ENCODE results near the gene CLRN2. TPM values are rescaled to one million over a fixed set of nuclear protein-coding genes. Genes with fewer than 3 reads are reported as not detected.

The CLRN2 gene
- total and polyA plus RNA-seq, 10 of the 15 experiments (the other 5 are each of a cell fraction or from before 2014, with no cell fraction given): not detected

DNA sequence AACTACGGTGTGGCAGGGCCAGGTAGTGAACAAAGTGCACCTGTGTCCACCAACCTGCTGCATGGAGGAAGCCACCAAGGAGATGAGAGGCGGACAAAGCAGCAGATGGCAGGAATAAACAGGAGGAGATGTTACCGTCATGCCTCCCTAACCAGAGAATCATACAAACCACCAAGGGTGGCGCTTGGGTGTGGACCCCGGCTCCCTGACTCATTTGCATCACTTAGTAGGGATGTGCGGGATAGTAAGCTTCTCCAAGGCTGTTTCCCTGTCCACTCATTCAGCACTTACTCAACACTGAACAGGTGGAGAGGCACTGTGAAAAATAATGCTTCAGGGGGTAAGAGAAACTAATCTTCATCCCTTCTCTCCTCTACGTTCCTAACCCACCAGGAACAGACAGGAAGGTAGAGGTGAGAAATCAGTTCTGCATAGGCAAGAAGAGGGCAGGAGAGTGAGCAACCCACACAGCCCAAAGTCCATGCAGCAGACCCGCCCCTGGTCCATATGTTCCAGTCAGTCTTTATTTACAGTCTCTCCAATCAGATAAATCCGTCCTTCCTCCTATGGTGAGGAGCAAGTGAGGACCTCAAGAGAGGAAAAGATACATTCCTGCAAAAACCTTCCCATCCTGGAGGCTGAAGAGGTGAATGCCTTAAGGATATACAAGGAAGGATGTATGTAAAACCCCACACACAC is 37.0 kb upstream of the CLRN2 start (continued):
- TF ChIP-seq RBBP5 (conservative IDR thresholded peaks at IDR 0.05) (no peak), SUPT20H (IDR thresholded peaks at IDR 0.05; ENCODE audit: borderline replicate concordance, control insufficient read depth, low read depth, low read length) (no peak), CHD4 (IDR thresholded peaks at IDR 0.05) (no peak), ZNF274 (IDR thresholded peaks at IDR 0.05; ENCODE audit: insufficient read depth, insufficient read length) (no peak), TBL1XR1 (IDR thresholded peaks at IDR 0.05; ENCODE audit: low read depth, low read length) (no peak), MYB (IDR thresholded peaks at IDR 0.05; ENCODE audit: borderline replicate concordance, low read depth, low read length) (no peak), ZNF24 (IDR thresholded peaks at IDR 0.05) (no peak), PAX8 (IDR thresholded peaks at IDR 0.05) (no peak)

DNA sequence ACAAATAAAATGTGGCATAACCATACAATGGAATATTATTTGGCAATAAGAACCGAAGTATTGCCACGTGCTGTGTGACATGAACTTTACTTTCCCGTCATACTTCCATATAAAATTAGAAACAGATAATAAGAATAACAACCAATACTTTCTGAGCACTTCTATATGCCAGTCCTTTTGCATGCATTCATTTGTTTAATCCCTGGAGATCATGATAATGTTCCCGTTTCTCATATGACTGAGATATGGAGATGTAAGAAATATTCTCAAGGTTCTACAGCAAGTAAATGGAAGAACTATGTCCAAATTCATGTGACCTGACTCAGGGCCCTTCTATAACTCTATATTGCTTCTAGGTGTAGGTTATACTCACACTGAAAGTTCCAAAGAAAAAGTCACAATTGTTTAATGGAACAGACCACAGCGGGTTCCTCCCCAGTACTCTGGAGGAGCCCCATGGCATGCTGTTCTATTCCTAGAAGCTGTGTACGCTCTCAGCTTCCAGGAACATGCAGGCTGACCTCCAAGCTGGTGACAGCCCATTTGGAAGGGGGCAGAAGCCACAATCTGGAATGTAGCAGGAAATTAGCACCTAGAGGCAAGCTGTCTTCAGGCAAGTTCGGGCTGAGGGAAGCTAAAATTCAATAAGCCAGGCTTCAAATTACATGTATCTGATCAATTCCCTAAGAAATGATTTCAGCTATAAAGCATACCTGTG is 34.6 kb upstream of the CLRN2 start:
- Histone ChIP-seq H3K4me2 (ENCODE audit: control insufficient read depth, insufficient read depth) (no peak overlapping the region), H2AFZ (ENCODE audit: control insufficient read depth, low read depth, low read length) (no peak overlapping the region), H3K27ac (ENCODE audit: control insufficient read depth, insufficient read depth) (no peak overlapping the region), H4K20me1 (ENCODE audit: control insufficient read depth, insufficient read depth) (no peaks in the 10 kb centered on the region), H3K36me3 (ENCODE audit: control insufficient read depth in 2 of 2, insufficient read depth in 2 of 2, low read length in 1 of 2) (no peaks in the 10 kb centered on the region), H3K9me3 (replicated peaks; ENCODE audit: control insufficient read depth, insufficient read depth, low read length) (no peaks in the 10 kb centered on the region; the same call in 2 of the 3 replicates), H3K9ac (ENCODE audit: control insufficient read depth, insufficient read depth, low read length) (no peak overlapping the region), H3K4me1 (ENCODE audit: control insufficient read depth, insufficient read depth, low read length) (no peaks in the 10 kb centered on the region), H3K4me3 (no peak overlapping the region), H3K79me2 (ENCODE audit: control insufficient read depth, insufficient read depth, low read length) (no peaks in the 10 kb centered on the region), H3K27me3 (replicated peaks in 1 of 2; ENCODE audit: control insufficient read depth in 2 of 2, insufficient read depth in 2 of 2, low read length in 1 of 2) (no peaks in the 10 kb centered on the region)
- CTCF ChIA-PET: no interaction called here
- 32% methylated on average over 7 of the region's 7 CpGs for WGBS (ENCODE audit: insufficient coverage, insufficient replicate concordance, low lambda C conversion rate, missing lambda C conversion rate)
- POLR2A ChIA-PET: no interaction called here
- intact Hi-C loops (cut with micrococcal nuclease; ENCODE audit: unreplicated experiment) (no loop called here), in situ Hi-C loops (cut with MboI) (no loop called here)
- TF ChIP-seq WRNIP1 (IDR thresholded peaks at IDR 0.05; ENCODE audit: borderline replicate concordance, low read depth, low read length) (no peak), NFYB (IDR thresholded peaks at IDR 0.05; ENCODE audit: insufficient read depth, low read depth, low read length) (no peak)
- RAD21 ChIA-PET (ENCODE audit: unreplicated experiment): no interaction called here
- SMC1A ChIA-PET (ENCODE audit: uncharacterized antibody, unreplicated experiment): interaction anchor here (1.1 kb wide), 1 partner anchor 133 kb away, joined by 3 read pairs; no protein-coding TSS in a partner anchor
- DNase-seq (ENCODE audit: low read depth, low spot score) (no peak), ATAC-seq (no peak), FAIRE-seq (no peak)
- no TSS peak for BruUV-seq (replicated peaks)

All from GM12878 (cell line).